GM19463 (cell line): ENCODE measurements around the gene GAL3ST3.
"Not testable (repeated sequence)": the region's sequence is repeated elsewhere in the genome, so short reads cannot be mapped to it uniquely, and the experiment has no call there.

Experiments used
- ATAC-seq: cut with Tn5 transposase; IDR thresholded peaks from one replicate; pipeline ENCODE4 v1.9.1; 2021; ENCODE audit warnings: mild to moderate bottlenecking, moderate library complexity; ENCODE audit not compliant: unreplicated experiment

Gene GAL3ST3, protein sequence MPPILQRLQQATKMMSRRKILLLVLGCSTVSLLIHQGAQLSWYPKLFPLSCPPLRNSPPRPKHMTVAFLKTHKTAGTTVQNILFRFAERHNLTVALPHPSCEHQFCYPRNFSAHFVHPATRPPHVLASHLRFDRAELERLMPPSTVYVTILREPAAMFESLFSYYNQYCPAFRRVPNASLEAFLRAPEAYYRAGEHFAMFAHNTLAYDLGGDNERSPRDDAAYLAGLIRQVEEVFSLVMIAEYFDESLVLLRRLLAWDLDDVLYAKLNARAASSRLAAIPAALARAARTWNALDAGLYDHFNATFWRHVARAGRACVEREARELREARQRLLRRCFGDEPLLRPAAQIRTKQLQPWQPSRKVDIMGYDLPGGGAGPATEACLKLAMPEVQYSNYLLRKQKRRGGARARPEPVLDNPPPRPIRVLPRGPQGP

DNA sequence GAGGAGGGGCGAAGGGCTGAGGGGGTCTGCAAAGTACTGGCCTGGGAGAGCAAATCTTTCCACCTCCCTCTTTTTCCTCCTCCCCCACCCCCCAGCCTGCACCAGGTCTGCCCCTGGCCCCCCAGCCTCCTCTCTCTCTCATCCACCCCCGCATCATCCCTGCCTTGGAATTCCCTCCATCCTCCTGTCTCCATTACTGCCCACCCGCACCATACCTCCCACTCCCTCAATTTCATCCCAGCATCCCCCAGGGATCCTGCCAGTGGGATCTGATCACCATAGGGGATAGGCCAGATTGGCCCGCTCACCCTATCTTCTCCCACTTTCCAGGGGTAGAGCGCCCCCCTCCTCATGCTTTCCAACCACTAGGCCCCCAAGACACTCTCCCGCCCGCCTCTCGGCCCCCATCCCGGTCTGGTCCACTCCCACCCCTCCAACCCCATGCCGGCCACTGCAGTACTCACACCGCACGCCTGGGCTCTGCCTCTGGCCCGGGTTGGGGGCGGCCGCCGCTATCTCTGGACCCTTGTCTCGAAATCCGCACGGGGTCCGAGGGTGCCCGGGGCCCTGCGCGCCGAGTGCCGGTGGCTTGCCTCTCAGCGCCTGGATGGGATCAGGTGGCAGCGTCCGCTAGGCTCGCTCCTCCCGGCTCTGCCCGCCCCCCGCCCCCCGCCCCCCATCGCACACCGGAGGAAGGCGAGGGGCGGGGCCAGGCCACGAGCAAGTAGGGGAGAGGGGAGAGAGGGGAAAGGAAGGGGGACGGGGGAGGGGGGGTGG is at the start of gene GAL3ST3:
Gene GAL3ST3 (minus strand): TSS at position 615 of the 777 bp plus-strand sequence. CDS start 3,746 bp downstream, outside the sequence.
- ATAC-seq = no peak

DNA sequence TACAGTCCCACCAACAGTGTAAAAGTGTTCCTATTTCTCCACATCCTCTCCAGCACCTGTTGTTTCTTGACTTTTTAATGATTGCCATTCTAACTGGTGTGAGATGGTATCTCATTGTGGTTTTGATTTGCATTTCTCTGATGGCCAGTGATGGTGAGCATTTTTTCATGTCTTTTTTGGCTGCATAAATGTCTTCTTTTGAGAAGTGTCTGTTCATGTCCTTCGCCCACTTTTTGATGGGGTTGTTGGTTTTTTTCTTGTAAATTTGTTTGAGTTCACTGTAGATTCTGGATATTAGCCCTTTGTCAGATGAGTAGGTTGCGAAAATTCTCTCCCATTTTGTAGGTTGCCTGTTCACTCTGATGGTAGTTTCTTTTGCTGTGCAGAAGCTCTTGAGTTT is 43.2 kb upstream of the GAL3ST3 start:
- not testable (repeated sequence) for ATAC-seq

DNA sequence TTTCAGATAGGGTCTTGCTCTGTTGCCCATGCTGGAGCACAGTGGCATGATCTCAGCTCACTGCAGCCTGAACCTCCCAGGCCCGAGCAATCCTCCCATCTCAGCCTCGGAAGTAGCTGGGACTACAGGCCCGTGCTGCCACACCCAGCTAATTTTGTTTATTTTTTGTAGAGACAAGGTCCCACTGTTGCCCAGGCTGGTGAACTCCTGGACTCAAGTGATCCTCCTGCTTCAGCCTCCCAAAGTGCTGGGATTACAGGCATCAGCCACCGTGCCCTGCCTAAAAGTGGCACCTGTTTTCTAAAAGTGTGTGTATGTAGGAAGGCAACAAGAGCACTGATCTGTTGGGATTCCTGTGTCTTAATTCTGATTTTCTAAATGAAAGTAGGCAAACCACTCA is 41.3 kb upstream of the GAL3ST3 start:
- no peak for ATAC-seq

DNA sequence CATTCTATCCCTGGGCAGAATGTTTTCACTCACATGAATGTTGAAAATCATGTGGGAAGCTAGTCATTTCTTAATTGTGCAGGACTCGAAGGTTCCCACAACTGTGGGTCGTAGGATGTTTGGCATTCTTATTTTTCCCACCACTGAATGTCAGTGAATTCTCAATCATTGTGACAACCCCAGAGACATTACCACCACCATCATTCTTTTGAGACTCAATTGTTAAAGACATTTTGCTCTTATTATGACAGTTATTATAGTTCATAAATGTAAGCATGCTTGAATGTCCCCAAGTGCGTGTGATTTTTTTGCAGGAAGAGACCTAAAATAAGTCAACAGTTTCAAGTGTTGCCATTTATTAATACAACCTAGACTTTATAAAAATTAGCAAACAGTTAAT is 40.1 kb upstream of the GAL3ST3 start:
- ATAC-seq = no peak

DNA sequence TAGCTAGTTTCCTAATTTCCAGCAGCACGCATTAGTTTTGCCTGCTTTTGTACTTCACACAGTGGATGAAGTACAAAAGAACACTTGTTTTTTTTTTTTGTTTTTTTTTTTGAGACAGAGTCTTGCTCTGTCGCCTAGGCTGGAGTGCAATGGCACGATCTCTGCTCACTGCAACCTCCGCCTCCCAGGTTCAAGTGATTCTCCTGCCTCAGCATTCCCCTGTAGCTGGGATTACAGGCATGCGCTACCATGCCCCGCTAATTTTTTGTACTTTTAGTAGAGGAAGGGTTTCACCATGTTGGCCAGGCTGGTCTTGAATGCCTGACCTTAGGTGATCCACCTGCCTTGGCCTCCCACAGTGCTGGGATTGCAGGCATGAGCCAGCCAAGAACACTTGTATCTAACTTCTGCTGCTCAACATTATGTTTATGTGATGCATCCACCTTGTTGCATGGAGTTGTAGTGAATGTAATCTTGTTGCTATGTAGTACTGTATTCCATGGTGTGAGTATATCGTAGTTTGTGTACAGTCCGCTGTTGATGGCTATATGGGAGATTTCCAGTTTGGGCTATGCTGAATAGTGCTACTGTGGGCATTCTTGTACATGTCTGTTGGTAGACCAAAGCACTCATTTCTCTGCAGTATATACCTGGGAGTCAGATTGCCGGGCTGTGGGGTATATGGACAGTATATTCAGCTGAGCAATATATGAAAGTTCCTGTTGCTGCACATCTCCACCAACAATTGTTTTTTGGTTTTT is 38.4 kb upstream of the GAL3ST3 start:
- no peak for ATAC-seq

DNA sequence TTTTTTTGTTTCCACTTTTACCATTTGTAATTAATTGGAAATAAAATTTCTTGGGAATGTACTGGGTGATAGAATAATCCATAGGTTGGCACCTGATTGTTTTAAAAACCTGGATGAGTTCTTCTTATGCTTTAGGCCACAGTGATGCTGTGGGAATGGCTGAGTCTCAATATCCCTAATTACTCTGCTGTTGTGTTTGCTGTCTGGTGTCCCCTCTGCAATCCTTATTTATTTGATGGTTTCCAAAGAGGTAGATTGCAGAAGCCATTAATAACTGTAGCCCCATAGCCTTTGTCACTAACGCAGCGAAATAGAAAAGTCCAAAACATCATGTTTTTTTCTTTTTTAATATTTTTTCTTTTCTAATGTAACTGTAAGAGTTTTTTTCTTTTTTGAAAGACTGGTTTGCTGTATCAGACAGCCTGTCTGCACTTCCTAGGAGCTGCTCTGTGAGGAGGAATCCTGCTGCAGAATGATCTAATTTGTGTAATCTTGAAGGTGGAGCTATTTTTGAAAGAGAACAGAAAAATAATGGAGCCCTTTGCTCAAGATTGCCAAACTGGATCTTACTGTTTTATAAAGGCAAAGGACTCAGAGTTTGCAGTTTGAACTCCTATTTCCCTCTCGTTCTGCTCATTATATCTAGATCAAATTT is 36.0 kb upstream of the GAL3ST3 start:
- no peak for ATAC-seq

DNA sequence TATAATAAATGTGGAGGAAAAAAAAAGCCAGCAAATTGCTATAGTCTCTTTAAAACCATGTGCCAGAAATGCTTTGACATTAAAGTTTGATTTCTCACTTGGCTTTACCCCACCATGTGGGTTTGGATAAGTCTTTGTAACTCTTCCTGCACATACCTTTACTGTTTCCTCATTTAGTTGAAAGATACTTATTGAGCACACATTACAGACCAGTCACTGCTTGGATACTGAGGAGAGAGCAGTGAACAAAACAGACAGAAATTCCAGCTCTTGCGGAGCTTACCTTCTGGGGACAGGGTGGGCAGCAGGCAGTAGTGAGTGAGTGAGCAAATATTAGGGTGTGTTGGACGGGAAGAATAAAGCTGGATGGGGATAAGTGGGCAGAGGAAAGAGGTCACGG is 34.8 kb upstream of the GAL3ST3 start:
- ATAC-seq = no peak

DNA sequence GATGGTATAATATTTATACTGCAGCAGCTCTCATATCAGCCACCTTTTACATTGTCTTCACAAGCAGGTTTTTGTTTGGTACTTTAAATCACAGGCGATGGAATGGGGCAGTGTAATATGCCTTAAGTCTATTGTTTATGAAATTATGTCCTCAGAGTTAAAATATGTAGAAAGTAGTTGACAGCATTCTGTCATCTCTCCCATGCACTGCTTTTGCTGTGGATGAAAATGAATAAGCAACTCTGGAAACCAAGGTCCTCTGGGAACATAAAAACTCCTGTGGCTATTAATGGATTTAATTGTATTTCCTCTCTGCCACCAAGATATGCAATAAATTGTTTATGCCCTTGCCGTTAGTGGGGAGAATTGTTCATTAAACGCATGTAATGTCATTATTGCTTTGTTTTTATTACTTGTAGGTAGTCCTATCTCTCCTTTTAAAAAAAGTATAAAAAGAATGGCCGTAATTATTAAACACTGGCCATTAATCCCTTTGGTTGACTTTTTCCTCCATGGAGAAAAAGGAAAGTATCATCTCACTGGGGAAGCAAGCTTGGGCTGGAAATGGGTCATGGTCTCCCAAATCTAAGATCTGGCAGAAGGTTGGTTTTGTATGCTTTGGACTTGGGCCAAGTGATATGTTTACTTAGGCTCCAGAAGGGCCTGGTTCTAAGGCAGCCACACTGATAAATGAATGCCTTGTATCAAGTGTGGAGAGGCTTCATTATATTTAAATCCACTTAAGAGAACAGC is 34.2 kb upstream of the GAL3ST3 start:
- ATAC-seq = no peak

DNA sequence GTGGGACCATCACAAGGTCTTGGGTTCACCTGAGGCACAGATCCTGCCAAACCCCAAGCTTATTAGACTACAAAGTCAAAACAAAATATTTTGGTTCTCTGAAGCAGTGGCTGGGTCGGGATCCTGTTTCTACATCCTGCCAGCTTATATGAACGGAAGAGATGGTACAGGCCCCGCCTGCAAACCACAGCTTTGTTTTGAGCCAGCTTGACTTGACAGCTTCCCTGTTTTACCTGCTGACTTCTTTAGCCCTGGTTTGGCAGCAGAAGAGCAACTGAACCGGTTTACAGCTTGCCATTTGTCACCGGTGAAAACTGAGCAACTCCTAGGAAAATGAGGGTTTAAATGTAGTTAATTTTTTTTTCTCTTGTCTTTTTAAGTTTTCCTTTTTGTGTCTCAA is 32.5 kb upstream of the GAL3ST3 start:
- peak; percentile 77 for ATAC-seq

DNA sequence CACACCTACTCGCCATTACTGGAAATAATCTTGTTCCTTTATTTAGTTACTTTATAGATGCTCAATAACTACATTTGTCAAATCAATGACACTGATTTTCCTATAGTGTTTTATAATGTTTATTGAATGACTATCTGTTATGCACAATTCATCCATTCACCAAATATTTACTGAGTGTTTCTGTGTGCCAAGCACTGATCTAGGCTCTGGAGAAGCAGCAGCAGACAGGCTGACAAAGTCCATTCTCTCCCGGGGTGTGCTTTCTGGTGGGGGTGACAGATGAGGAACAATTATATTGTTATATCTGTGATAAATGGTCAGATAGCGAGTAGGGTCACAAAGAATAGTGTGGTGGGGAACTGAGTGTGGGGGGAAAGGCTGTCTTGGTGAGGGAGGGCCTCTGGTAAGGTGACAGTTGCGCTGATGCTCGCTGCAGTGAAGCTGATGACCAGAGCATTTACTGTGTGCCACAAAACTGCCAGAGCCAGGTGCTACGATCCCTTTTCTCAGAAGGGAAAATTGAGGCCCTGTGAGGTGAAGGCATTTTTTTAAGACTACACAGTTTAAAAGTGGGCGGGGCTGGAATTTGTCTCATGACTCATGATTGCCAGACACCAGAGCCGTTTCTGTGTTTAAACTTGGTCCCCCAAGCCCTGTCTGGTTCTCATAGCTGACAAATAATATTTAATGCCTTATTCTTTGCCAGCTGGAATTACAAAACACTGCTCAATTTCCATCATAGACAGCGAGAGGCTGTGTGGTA is 31.3 kb upstream of the GAL3ST3 start:
- no peak for ATAC-seq

DNA sequence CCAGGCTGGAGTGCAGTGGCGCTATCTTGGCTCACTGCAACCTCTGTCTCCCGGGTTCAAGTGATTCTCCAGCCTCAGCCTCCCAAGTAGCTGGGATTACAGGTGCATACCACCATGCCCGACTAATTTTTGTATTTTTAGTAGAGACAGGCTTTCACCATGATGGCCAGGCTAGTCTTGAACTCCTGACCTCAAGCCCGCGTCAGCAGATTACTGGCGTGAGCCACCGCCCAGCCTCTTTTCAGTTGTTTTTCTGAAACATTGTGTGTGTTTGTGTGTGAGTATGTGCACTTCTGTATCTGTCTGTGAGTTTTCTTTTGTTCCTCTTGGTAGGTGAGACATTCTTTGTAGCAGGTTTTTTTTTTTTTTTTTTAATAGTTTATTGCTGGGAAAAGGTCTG is 30.0 kb upstream of the GAL3ST3 start:
- not testable (repeated sequence) for ATAC-seq

DNA sequence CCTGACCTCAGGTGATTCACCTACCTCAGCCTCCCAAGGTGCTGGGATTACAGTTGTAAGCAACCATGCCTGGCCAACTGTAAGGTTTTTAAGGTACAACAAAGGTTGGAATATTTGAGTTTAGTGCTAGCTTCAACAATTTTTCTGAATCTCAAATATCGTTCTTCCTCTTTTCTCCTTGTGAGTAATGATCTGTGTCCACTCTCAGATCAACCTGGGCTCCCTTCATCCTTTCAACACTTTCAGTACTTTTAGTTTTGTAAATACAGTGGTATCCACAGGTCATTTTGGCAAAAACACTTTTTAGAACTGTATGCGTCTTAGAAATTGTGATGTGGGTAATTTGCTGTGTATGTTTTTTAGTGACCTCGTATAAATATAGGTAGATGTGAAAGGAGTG is 29.0 kb upstream of the GAL3ST3 start:
- ATAC-seq = no peak

DNA sequence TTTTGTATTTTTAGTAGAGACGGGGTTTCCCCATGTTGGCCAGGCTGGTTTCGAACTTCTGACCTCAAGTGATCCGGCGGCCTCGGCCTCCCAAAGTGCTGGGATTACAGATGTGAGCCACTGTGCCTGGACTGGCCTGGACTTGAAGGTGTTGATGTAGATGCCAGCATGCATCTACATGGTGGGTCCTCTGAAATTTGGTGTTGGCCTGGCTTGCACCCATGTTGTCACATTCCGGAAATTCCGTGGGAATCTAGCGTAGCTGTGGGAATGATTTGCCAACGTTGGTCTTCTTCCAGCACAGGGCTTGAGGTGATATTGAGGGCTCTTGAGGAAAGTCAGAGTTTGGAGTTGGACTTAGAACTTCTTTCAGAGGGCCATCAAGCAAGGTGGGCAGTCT is 27.6 kb upstream of the GAL3ST3 start:
- no peak for ATAC-seq

DNA sequence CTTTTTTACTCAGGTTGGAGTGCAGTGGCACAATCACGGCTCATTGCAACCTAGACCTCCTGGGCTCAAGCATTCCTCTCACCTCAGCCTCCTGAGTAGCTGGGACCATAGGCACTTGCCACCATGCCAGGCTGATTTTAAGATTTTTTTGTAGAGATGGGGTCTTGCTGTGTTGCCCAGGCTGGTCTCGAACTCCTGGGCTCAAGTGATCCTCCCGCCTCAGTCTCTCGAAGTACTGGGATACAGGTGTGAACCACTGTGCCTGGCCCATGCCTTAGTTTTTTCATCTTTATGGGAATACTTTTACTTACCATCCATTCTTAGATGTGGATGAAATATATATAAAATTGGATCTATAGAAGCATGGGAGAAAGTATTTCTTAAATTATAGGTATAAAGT is 26.3 kb upstream of the GAL3ST3 start:
- ATAC-seq = no peak

DNA sequence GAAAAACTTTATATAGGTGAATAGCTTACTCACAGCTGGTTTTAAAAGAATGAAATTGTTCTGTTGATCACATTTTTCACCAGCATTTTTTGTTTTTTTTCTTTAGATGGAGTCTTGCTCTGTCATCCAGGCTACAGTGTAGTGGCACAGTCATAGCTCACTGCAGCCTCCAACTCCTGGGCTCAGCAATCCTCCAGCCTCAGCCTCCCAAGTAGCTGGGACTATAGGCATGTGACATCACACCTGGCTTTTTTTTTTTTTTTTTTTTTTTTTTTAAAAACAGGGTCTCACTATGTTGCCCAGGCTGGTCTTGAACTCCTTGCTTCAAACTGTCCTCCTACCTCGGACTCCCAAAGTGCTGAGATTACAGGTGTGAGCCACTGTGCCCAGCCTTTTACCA is 24.7 kb upstream of the GAL3ST3 start:
- no peak for ATAC-seq

DNA sequence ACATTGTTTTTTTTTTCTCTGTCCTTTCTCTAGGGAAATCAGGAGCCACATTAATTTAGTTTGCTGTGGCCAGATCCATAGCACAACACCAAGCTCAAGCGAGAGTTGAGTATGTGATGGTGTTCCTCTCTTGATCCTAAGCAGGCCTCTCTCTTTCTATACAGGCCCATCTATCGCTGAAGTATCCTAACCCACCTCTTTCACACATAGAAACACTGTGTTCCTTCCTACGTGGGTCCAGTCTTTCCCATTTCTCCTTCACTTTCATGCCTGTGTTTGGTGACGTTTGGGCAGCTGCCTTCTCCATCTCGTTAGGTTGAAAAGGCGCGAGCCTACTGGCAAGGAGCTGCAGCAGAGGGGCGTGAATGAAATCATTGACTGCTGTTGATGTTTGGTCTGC is 23.6 kb upstream of the GAL3ST3 start:
- ATAC-seq = no peak

DNA sequence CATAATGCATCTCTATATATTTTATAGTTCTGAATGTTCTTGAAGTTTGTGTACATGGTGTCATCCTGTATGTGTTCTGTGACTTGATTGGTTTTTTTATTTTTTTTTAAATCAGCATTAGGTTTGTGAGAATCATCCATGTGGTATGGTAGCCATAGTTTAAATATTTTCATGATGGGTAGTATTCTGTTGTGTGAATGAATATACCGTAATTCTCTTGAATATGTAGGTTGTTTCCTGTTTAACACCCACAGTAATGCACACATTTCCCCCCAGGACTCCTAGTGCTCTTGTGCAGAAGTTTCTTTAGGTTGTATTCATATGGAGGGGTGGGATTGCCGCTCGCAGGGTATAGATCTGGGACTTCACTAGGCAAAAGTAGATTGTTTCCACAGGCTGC is 23.1 kb upstream of the GAL3ST3 start:
- ATAC-seq = no peak

DNA sequence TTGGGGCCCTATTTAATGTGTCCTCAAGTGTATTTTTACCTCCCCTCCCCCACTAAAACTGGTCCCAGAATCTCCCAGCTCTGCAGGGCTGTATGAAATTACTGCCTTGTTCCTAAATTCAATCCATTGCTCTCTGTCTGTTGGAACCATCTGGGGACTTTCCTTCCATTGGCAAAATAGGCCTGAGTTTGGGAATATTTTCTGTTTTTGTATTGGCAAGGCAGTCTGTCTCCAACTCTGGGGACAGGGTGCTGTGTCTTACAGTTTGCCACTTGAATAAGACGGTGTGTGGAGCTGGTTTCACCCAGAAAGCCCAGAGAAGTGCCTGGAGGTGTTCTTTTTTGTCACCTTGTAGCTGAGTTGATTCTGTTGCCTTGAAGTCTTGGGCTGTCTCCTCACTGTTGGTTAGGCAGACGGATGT is 22.4 kb upstream of the GAL3ST3 start:
- no peak for ATAC-seq

DNA sequence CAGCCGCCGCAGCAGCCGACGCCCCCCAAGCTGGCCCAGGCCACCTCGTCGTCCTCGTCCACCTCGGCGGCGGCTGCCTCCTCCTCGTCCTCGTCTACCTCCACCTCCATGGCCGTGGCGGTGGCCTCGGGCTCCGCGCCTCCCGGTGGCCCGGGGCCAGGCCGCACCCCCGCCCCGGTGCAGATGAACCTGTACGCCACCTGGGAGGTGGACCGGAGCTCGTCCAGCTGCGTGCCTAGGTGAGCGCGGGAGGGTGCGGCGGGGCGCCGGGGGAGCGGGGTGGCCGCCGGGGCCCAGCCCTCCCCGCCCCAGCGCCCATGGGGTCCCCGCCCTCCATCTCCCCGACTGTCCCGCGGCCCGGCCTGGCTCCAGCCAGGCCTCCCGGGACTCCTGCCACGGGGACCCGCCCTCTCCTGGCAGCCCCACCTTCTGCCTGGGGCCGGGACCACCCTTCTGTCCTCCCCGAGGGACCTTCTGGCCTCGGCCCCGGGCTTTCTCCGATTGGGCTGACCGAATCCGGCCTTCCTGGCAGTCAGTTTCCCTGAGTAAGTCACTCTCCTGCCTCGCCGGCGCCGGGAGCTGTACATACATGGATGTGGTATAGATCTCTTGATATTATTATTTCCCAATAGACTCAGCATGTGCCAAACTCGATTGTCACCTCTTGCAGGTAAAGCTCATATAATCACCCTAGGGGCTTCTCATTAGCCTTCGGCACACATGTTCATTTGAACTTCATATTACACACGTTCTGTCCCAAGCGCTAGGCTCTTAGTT is 21.8 kb upstream of the GAL3ST3 start:
- ATAC-seq = peak; percentile 1
